Measurements from ENCODE around the gene JARID2. TPM values are rescaled to one million over a fixed set of nuclear protein-coding genes. Genes with fewer than 3 reads are reported as not detected.

Gene JARID2
- total RNA-seq, 1 experiment from 2014 or later = 6.0 TPM

- Histone ChIP-seq H3K4me3 (ENCODE audit: low read depth in 2 of 2, low read length in 2 of 2) (no peak overlapping the region), H3K27me3 (ENCODE audit: control insufficient read depth, insufficient read depth, low read length) (no peaks in the 10 kb centered on the region), H3K27ac (ENCODE audit: low read length) (no peak overlapping the region), H3K4me1 (ENCODE audit: control insufficient read depth, insufficient read depth, low read length) (no peaks in the 10 kb centered on the region), H3K36me3 (ENCODE audit: control insufficient read depth, insufficient read depth, low read length) (no peaks in the 10 kb centered on the region), H3K9me3 (ENCODE audit: control insufficient read depth, insufficient read depth, low read depth, low read length) (no peaks in the 10 kb centered on the region)
- POLR2A ChIA-PET = no interaction called here
- intact Hi-C loops (cut with micrococcal nuclease; ENCODE audit: unreplicated experiment) (no loop called here), in situ Hi-C loops (cut with HindIII; ENCODE audit: low pct_unique_long_range_greater_than_20kb, low sequenced_read_pairs) (no loop called here)
- DNase-seq (ENCODE audit: low read depth, low spot score) = no peak
- BruUV-seq (replicated peaks) = no TSS peak
- no peak for ATAC-seq
- no peak for TF ChIP-seq REST (IDR thresholded peaks at IDR 0.05; ENCODE audit: insufficient read depth in 1 of 2, low read depth in 2 of 2, low read length in 1 of 2)
- TF ChIP-seq POLR2AphosphoS5 (IDR thresholded peaks at IDR 0.05; ENCODE audit: low read depth, low read length) = no peak
- no peak for TF ChIP-seq TCF7L2 (IDR thresholded peaks at IDR 0.05; ENCODE audit: low read depth, low read length)
- TF ChIP-seq CTCF (IDR thresholded peaks at IDR 0.05) = no peak
- CTCF ChIA-PET = no interaction called here
Observed at GRCh38 chr6:15335385-15335784, 89.5 kb downstream of the JARID2 start.

GRCh38 chr6:15335916-15336315 lies 90.0 kb downstream of the JARID2 start:
- intact Hi-C loops (cut with micrococcal nuclease; ENCODE audit: unreplicated experiment) (no loop called here), in situ Hi-C loops (cut with HindIII; ENCODE audit: low pct_unique_long_range_greater_than_20kb, low sequenced_read_pairs) (no loop called here)

More at GRCh38 chr6:15335916-15336315, 90.0 kb downstream of the JARID2 start:
- DNase-seq (ENCODE audit: low read depth, low spot score) = no peak
- Histone ChIP-seq H3K4me1 (ENCODE audit: control insufficient read depth, insufficient read depth, low read length) (no peaks in the 10 kb centered on the region), H3K4me3 (ENCODE audit: low read depth in 2 of 2, low read length in 2 of 2) (no peak overlapping the region), H3K27ac (ENCODE audit: low read length) (no peak overlapping the region), H3K9me3 (ENCODE audit: control insufficient read depth, insufficient read depth, low read depth, low read length) (no peaks in the 10 kb centered on the region), H3K36me3 (ENCODE audit: control insufficient read depth, insufficient read depth, low read length) (no peaks in the 10 kb centered on the region), H3K27me3 (ENCODE audit: control insufficient read depth, insufficient read depth, low read length) (no peaks in the 10 kb centered on the region)
- ChIA-PET CTCF (no interaction called here), POLR2A (no interaction called here)
- no peak for TF ChIP-seq TCF7L2 (IDR thresholded peaks at IDR 0.05; ENCODE audit: low read depth, low read length)
- no peak for TF ChIP-seq REST (IDR thresholded peaks at IDR 0.05; ENCODE audit: insufficient read depth in 1 of 2, low read depth in 2 of 2, low read length in 1 of 2)
- TF ChIP-seq POLR2AphosphoS5 (IDR thresholded peaks at IDR 0.05; ENCODE audit: low read depth, low read length) = no peak
- no peak for TF ChIP-seq SIN3A (IDR thresholded peaks at IDR 0.05; ENCODE audit: borderline replicate concordance, insufficient read depth, low read depth, low read length)
- no peak for TF ChIP-seq CTCF (IDR thresholded peaks at IDR 0.05)
- BruUV-seq (replicated peaks) = no TSS peak
- ATAC-seq = no peak
